Skeletal muscle satellite cell (primary cell): Measurements from ENCODE around the gene NUCB2.

Source experiments
- H3K27me3 ChIP-seq: 2 replicates; pipeline ENCODE4 v1.7.0; 2013; ENCODE audit warnings: low read length; ENCODE audit not compliant: control insufficient read depth, insufficient read depth
- H3K36me3 ChIP-seq: 2 replicates; pipeline ENCODE4 v1.7.0; 2013; ENCODE audit warnings: mild to moderate bottlenecking, control low read depth, low read length; ENCODE audit not compliant: insufficient read depth
- H3K4me1 ChIP-seq: 2 replicates; pipeline ENCODE4 v1.7.0; 2013; ENCODE audit warnings: low read length; ENCODE audit not compliant: control insufficient read depth, insufficient read depth
- H3K4me2 ChIP-seq: 2 replicates; pipeline ENCODE4 v1.7.0; 2013; ENCODE audit warnings: mild to moderate bottlenecking, low read length
- H3K4me3 ChIP-seq: 2 replicates; pipeline ENCODE4 v1.7.0; 2013; ENCODE audit warnings: low read length
- H3K9ac ChIP-seq: 2 replicates; pipeline ENCODE4 v1.7.0; 2013; ENCODE audit warnings: mild to moderate bottlenecking, low read depth, low read length, moderate library complexity
- H3K9me3 ChIP-seq: replicated peaks from 2 replicates; pipeline ENCODE4 v1.7.0; 2013; ENCODE audit warnings: mild to moderate bottlenecking, control low read depth, low read length

NUCB2 gene

DNA sequence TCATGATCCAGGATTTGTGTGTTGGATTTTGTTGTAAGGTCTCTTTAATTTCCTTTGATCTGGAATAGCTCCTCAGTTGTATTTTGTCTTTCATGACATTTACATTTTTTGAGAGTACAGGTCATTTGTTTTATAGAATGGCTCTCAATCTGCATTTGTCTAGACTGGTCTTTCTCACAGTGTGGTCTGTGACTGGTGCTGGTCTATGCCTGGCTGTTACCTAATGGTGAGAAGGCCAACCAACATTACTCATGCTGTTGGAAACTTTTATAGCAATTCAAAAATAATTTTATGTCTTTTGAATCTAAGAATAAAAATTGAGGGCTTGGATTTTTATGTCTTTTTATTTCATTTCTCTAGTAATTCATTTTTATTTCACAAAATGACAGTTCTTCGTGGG is 71.1 kb downstream of the NUCB2 start:
- no peaks in the 10 kb centered on the region for H3K36me3 ChIP-seq
- no peak overlapping the region for H3K4me3 ChIP-seq
- H3K9ac ChIP-seq = no peak overlapping the region
- peaks cover 9% of the 10 kb centered on the region for H3K4me1 ChIP-seq
- H3K9me3 ChIP-seq = no peaks in the 10 kb centered on the region
- H3K27me3 ChIP-seq = no peaks in the 10 kb centered on the region
- no peak overlapping the region for H3K4me2 ChIP-seq

DNA sequence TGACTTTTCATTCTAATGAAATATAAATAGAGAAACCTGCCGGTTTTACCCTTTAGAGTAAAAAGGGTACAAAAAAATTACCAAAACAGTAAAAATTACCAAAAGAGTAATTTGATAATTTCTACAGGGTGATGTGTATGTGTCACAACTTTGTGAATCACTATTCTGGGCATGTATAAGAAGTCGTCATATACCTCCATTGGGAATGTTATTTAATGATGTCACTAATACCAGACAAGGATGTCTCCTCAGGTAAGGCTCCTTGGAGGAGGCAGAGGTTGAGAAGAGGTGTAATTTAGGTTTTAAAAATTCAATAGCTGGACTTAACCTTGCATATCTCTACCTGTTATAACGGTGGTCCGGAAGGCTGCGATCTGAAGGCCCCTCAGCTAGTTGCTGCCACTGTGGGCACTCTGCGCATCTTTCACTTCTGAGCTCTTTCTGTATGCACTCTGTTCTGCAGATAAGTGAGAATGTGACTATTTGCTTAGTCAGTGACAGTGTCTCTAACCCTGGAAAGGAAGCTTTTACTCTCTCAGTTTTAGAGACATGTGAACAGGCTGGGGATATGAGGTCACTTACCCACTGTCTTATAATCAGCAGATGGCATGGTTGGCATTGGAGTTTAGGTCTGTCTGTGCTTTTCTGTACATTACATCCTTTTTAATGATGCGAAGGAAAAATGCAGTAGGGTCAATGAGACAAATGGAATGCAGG is 74.1 kb downstream of the NUCB2 start:
- Histone ChIP-seq H3K27me3 (no peaks in the 10 kb centered on the region), H3K36me3 (no peaks in the 10 kb centered on the region), H3K4me3 (no peak overlapping the region), H3K4me1 (peaks cover 19% of the 10 kb centered on the region), H3K9ac (no peak overlapping the region), H3K4me2 (peak overlapping the region; percentile 99), H3K9me3 (no peaks in the 10 kb centered on the region)

DNA sequence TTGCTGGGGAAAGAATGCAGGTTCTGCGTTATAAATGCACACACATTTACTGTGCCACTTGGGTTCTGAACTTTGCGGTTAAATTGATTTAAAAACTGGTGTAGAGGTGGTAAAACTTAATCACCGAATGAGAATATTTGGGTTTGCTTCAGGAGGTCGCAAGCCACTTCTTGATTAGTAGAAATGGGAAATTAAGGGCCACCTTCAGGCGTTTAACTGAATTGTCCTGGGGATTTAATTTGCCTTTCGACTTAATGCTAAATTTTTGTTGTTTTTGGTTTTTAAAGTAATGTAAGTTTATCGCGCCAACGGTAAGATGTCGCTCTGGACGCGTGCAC is 74.6 kb downstream of the NUCB2 start:
- Histone ChIP-seq H3K4me2 (peak overlapping the region; percentile 99), H3K9me3 (no peaks in the 10 kb centered on the region), H3K4me1 (peaks cover 19% of the 10 kb centered on the region), H3K9ac (peak overlapping the region; percentile 75), H3K4me3 (peak overlapping the region; percentile 77), H3K36me3 (no peaks in the 10 kb centered on the region), H3K27me3 (no peaks in the 10 kb centered on the region)

DNA sequence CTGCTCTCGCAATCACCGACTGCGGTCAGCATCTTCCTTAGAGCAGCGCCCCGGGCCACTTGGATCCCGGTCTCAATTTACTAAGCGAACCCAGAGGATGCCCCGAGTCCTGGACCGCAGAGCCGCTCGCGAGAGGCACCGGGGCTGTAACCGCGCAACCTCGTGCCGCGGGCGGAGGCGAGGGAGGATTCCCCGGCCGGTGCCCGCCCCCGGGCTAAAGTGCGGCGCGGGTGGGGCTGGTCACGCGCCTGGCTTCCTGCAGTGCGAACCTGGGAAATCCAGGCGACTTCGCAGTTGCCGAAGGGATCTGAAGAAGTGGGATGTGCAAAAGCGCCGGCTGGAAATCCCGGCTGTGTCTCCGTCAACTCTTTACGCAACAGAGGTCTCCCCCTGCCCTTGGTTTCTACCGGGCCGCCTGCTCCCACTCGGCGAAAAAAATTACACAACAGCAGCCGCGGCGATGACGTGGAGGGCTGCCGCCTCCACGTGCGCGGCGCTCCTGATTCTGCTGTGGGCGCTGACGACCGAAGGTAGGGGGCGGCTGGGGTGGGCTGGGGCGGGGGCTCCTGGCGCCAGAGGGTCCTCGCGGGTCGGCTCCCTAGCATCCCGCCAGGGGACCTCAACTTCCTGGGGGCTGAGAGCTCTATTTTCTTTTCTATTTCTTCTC is 75.1 kb downstream of the NUCB2 start, which contains the start of gene NCR3LG1:
TSS of gene NCR3LG1 (plus strand) at position 291 of the 667 bp plus-strand sequence. CDS start at position 461, 170 bp downstream.
- peaks cover 19% of the 10 kb centered on the region for H3K4me1 ChIP-seq
- peak within 1 kb of the TSS; percentile 75 for H3K9ac ChIP-seq
- no peaks in the 10 kb centered on the region for H3K9me3 ChIP-seq
- H3K27me3 ChIP-seq = no peaks in the 10 kb centered on the region
- H3K36me3 ChIP-seq = no peaks in the 10 kb centered on the region
- peak within 1 kb of the TSS; percentile 77 for H3K4me3 ChIP-seq
- peak within 1 kb of the TSS; percentile 99 for H3K4me2 ChIP-seq

DNA sequence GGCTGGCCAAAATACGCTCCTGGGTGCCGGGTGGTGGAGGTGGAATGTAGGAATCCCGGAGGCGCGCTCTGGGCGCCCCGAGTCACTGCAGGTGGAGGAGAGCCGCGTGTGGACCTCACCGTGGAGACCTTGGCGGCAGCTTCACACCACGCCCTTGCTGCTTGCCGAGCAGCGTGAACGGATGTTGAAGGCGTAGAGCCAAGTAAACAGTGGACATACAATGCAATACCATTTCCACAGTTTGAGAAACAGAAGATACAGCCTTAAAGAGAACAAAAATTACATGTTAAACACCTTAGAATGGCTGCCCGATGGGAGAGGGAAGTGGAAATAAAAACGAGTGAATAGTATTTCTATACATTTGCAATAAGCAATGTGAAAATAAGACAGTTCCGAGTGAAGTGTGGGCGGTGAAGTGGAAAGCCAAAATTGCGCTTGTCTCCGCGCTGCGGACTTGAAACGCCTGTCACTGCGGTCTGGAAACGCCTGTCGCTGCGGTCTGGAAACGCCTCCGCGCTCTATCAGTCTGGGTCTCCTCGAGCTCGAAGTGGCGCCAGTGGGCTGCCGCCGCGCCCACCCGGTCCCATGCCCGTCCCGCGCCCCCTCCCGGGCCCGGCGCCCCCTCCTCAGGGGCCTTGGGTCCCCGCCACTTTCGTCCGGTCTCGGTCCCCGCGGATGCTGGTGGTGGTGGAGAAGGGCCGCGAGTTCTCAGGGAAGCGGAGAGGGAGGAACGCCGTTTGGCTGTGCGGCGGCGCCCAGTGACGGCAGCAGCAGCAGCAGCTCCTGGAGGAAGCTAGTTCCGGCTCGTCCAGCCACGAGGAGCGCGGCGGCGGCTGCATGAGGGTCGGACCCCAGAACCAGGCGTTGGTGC is 76.6 kb downstream of the NUCB2 start:
- Histone ChIP-seq H3K4me3 (peak overlapping the region; percentile 77), H3K27me3 (no peaks in the 10 kb centered on the region), H3K9ac (peak overlapping the region; percentile 75), H3K36me3 (no peaks in the 10 kb centered on the region), H3K4me1 (peaks cover 19% of the 10 kb centered on the region), H3K9me3 (no peaks in the 10 kb centered on the region), H3K4me2 (peak overlapping the region; percentile 99)

DNA sequence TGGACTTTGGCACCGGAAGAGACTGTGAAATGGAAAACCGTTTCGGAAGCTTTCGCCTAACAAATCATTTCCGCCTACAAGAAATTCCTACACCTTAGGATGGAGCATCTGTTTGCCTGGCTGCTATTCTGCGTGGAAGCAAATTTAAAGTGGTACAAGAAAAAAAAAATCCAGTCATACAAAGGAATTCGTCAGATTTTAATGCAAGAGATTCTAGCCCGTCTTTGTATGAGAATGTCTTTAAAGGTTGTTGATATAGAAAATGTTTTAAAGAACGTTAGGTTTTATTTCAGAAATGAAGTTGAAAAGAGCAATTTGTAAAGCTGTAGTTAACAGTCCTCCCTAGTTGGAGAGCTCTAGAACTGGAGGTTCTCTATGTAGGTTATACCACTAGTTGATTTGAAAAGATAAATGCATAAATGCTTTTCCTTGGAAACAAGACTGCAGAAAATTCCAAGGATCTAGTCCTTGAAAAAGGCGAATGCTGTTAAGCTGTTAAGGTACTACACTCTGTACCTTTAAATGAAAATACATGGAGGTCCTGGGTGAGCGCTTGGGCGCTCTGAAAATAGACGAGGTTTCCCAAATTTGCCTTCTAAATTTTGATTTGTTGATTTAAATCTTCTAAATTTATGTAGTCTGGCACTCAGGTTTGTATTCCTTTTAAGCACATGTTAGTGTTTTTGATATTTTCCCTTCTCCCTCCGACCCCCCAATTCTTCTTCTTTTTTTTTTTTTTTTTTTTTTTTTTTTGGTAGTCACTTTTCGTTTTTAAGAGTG is 77.5 kb downstream of the NUCB2 start:
- no peaks in the 10 kb centered on the region for H3K9me3 ChIP-seq
- H3K36me3 ChIP-seq = no peaks in the 10 kb centered on the region
- peak overlapping the region; percentile 99 for H3K4me2 ChIP-seq
- no peaks in the 10 kb centered on the region for H3K27me3 ChIP-seq
- peak overlapping the region; percentile 77 for H3K4me3 ChIP-seq
- H3K4me1 ChIP-seq = peaks cover 19% of the 10 kb centered on the region
- H3K9ac ChIP-seq = peak overlapping the region; percentile 75

DNA sequence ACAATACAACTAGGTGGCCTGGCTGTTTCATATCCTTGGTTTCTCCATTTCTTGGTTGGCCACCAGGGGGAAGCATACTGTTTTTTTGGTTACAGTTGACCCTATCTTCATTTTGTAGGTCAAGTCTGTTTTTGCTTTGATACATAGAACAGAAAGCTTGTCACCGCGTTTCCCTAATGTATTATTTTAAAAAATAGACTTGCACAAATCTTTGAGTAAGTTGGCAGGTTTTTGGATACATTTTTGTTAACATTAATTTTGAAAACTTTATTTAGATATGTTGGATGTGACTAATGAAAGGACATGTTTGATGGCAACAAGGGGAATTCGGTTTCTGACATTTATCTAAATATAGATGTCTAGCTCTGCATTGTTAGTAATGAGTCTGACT is 78.1 kb downstream of the NUCB2 start:
- no peaks in the 10 kb centered on the region for H3K9me3 ChIP-seq
- no peaks in the 10 kb centered on the region for H3K36me3 ChIP-seq
- H3K27me3 ChIP-seq = no peaks in the 10 kb centered on the region
- peaks cover 19% of the 10 kb centered on the region for H3K4me1 ChIP-seq
- no peak overlapping the region for H3K4me3 ChIP-seq
- peak overlapping the region; percentile 99 for H3K4me2 ChIP-seq
- H3K9ac ChIP-seq = no peak overlapping the region

DNA sequence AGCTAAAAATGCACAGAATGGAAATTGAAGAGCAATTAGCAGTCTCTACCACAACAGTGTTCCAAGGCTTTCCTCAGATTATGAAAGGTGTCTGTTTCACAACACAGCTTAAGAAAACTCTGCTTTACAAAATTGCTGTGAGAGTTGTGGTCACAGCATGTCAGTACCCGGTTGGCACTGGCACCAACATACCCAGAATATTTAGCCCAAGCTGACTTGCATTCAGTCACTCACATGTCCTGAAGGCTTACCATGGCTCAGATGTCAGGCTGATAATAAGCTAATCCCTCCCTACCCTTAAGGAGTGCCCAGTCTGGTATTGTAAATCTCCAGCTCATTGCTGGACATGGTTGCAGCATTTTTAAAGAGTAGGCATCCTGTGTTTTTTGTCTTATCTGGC is 90.0 kb downstream of the NUCB2 start:
- Histone ChIP-seq H3K27me3 (no peaks in the 10 kb centered on the region), H3K36me3 (peaks cover 34% of the 10 kb centered on the region), H3K4me1 (no peaks in the 10 kb centered on the region), H3K4me2 (no peak overlapping the region), H3K4me3 (no peak overlapping the region), H3K9ac (no peak overlapping the region), H3K9me3 (peaks cover 25% of the 10 kb centered on the region)

DNA sequence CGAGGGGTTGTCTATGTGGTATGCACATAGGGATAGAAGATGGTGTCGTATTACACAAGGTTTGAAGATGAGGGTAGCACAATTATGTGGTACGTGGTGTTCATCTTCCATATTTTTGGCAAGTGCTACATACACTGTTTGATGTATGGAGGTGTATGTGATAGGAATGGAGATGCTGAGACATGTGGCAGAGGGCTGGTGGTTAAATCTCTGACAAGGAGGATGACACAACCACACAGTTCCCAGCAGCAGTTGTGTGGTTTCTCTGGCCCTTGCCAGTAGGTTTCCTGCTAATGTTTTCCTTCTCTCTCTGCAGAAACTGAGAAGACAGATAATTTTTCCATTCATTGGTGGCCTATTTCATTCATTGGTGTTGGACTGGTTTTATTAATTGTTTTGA is 92.0 kb downstream of the NUCB2 start:
- Histone ChIP-seq H3K4me1 (no peaks in the 10 kb centered on the region), H3K4me3 (no peak overlapping the region), H3K27me3 (no peaks in the 10 kb centered on the region), H3K9ac (no peak overlapping the region), H3K36me3 (peaks cover 53% of the 10 kb centered on the region), H3K9me3 (peaks cover 39% of the 10 kb centered on the region), H3K4me2 (no peak overlapping the region)

DNA sequence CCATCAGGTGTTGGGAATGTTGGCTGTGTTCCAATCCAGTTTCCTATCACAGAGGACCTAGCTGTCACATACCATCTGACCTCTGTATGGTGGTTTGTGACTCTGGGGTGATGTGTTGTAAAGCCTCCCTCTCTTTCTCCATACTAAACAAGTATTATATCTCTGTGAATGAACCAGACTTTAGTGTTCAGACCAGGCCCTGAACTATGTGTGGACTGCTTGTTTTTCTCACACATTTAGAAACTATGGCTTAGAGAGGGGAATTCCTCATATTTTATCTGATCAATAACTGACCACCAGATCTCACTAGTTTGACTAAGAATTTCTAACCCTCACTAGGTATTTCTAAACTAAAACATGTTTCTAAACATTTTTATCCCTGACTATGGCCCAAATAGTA is 92.6 kb downstream of the NUCB2 start:
- Histone ChIP-seq H3K4me3 (no peak overlapping the region), H3K4me2 (no peak overlapping the region), H3K9ac (no peak overlapping the region), H3K9me3 (peaks cover 39% of the 10 kb centered on the region), H3K27me3 (no peaks in the 10 kb centered on the region), H3K4me1 (no peaks in the 10 kb centered on the region), H3K36me3 (peaks cover 55% of the 10 kb centered on the region)
